H9 (cell line): Measurements from ENCODE around the gene ZFPM1. TPM values are rescaled to one million over a fixed set of nuclear protein-coding genes. Genes with fewer than 3 reads are reported as not detected.

Experiments used
- DNase-seq: peaks from one replicate; pipeline ENCODE4 v3.0.0-alpha.2; 2017
- H2AFZ ChIP-seq: one replicate; pipeline ENCODE4 v1.6.1; 2013; ENCODE audit warnings: mild to moderate bottlenecking, low read length, control low read depth, moderate library complexity
- H2AK5ac ChIP-seq: 2 replicates; pipeline ENCODE4 v1.6.1; 2013; ENCODE audit warnings: low read length, control low read depth, mixed read lengths; ENCODE audit not compliant: insufficient read length
- H2BK120ac ChIP-seq: one replicate; pipeline ENCODE4 v1.6.1; 2013; ENCODE audit warnings: low read depth, mild to moderate bottlenecking, low read length, control low read depth, inconsistent platforms; ENCODE audit not compliant: poor library complexity, severe bottlenecking
- H2BK12ac ChIP-seq: 2 replicates; pipeline ENCODE4 v1.6.1; 2013; ENCODE audit warnings: low read length, control low read depth, mixed read lengths, low read depth; ENCODE audit not compliant: insufficient read length
- H2BK15ac ChIP-seq: 2 replicates; pipeline ENCODE4 v1.6.1; 2013; ENCODE audit warnings: low read depth, low read length, control low read depth
- H2BK20ac ChIP-seq: one replicate; pipeline ENCODE4 v1.6.1; 2013; ENCODE audit warnings: low read depth, mild to moderate bottlenecking, low read length, control low read depth, inconsistent platforms; ENCODE audit not compliant: poor library complexity, severe bottlenecking
- H2BK5ac ChIP-seq: 2 replicates; pipeline ENCODE4 v1.6.1; 2013; ENCODE audit warnings: low read length, control low read depth, mixed read lengths; ENCODE audit not compliant: insufficient read length
- H3K14ac ChIP-seq: 2 replicates; pipeline ENCODE4 v1.6.1; 2013; ENCODE audit warnings: low read length, control low read depth; ENCODE audit not compliant: insufficient read depth
- H3K18ac ChIP-seq: 2 replicates; pipeline ENCODE4 v1.6.1; 2013; ENCODE audit warnings: low read depth, mild to moderate bottlenecking, mixed read lengths, low read length, control low read depth; ENCODE audit not compliant: insufficient read length
- H3K23ac ChIP-seq: 2 replicates; pipeline ENCODE4 v1.6.1; 2013; ENCODE audit warnings: low read length, control low read depth, mixed read lengths, low read depth; ENCODE audit not compliant: insufficient read length
- H3K23me2 ChIP-seq: 2 replicates; pipeline ENCODE4 v1.6.1; 2013; ENCODE audit warnings: low read depth, mild to moderate bottlenecking, mixed read lengths, low read length, control low read depth; ENCODE audit not compliant: insufficient read length, poor library complexity, severe bottlenecking
- H3K27ac ChIP-seq: 2 replicates; pipeline ENCODE4 v1.5.1; 2013; ENCODE audit warnings: low read length, control low read depth, mixed read lengths, low read depth; ENCODE audit not compliant: insufficient read length
- H3K27me3 ChIP-seq: 2 replicates; pipeline ENCODE4 v1.6.1; 2013; ENCODE audit warnings: low read length, control low read depth, inconsistent platforms; ENCODE audit not compliant: insufficient read depth
- H3K4ac ChIP-seq: 2 replicates; pipeline ENCODE4 v1.6.1; 2013; ENCODE audit warnings: low read depth, mild to moderate bottlenecking, control low read depth, inconsistent platforms, low read length, moderate library complexity
- H3K4me1 ChIP-seq: 2 replicates; pipeline ENCODE4 v1.6.1; 2013; ENCODE audit warnings: low read length, control low read depth, inconsistent platforms; ENCODE audit not compliant: insufficient read depth
- H3K4me2 ChIP-seq: 2 replicates; pipeline ENCODE4 v1.6.1; 2013; ENCODE audit warnings: low read length, control low read depth, mixed read lengths; ENCODE audit not compliant: insufficient read length, insufficient read depth
- H3K56ac ChIP-seq: 2 replicates; pipeline ENCODE4 v1.6.1; 2013; ENCODE audit warnings: low read depth, mild to moderate bottlenecking, mixed read lengths, low read length, control low read depth; ENCODE audit not compliant: insufficient read length
- H3K79me1 ChIP-seq: 2 replicates; pipeline ENCODE4 v1.6.1; 2013; ENCODE audit warnings: low read depth, mild to moderate bottlenecking, moderate library complexity, low read length, control low read depth, inconsistent platforms; ENCODE audit not compliant: insufficient read depth, poor library complexity, severe bottlenecking
- H3K79me2 ChIP-seq: 2 replicates; pipeline ENCODE4 v1.6.1; 2013; ENCODE audit warnings: low read length, control low read depth, inconsistent platforms; ENCODE audit not compliant: insufficient read depth
- H3K9ac ChIP-seq: 2 replicates; pipeline ENCODE4 v1.6.1; 2013; ENCODE audit warnings: low read length, control low read depth, mixed read lengths; ENCODE audit not compliant: insufficient read length; ENCODE audit errors: extremely low read depth
- H3K9me3 ChIP-seq: one replicate; pipeline ENCODE4 v1.6.1; 2013; ENCODE audit warnings: low read depth, low read length, inconsistent platforms; ENCODE audit not compliant: control insufficient read depth
- H3T11ph ChIP-seq: one replicate; pipeline ENCODE4 v1.6.1; 2013; ENCODE audit warnings: mild to moderate bottlenecking, low read length, control low read depth, inconsistent platforms
- H4K20me1 ChIP-seq: one replicate; pipeline ENCODE4 v1.6.1; 2013; ENCODE audit not compliant: control insufficient read depth, insufficient read length, insufficient read depth
- H4K5ac ChIP-seq: 2 replicates; pipeline ENCODE4 v1.6.1; 2013; ENCODE audit warnings: low read depth, mild to moderate bottlenecking, mixed read lengths, low read length, control low read depth; ENCODE audit not compliant: insufficient read length
- H4K8ac ChIP-seq: replicated peaks from 2 replicates; pipeline ENCODE4 v1.6.1; 2013; ENCODE audit warnings: low read length, control low read depth, mixed read lengths, low read depth; ENCODE audit not compliant: insufficient read length
- H4K91ac ChIP-seq: 2 replicates; pipeline ENCODE4 v1.6.1; 2013; ENCODE audit warnings: low read depth, mild to moderate bottlenecking, moderate library complexity, mixed read lengths, low read length, control low read depth; ENCODE audit not compliant: insufficient read length
- H3K27ac Mint-ChIP-seq, 3 experiments: 2 replicates in 2 of 3; 3 replicates in 1 of 3; pipeline ENCODE4 v1.8.0; 2020 to 2021; ENCODE audit warnings: mixed read lengths in 3 of 3, mild to moderate bottlenecking in 1 of 3, moderate library complexity in 1 of 3
- H3K27me3 Mint-ChIP-seq: 2 replicates; pipeline ENCODE4 v1.8.0; 2021; ENCODE audit warnings: low read depth, mild to moderate bottlenecking, moderate library complexity, mixed read lengths
- H3K36me3 Mint-ChIP-seq, 3 experiments: 2 replicates in 2 of 3; 3 replicates in 1 of 3; pipeline ENCODE4 v1.8.0; 2020 to 2021; ENCODE audit warnings: low read depth in 3 of 3, mixed read lengths in 3 of 3; ENCODE audit not compliant: insufficient read depth in 1 of 3
- H3K4me1 Mint-ChIP-seq, 2 experiments: 2 replicates each; pipeline ENCODE4 v1.8.0; 2020; ENCODE audit warnings: mixed read lengths in 2 of 2
- H3K4me3 Mint-ChIP-seq, 2 experiments: 2 replicates in 1 of 2; 3 replicates in 1 of 2; pipeline ENCODE4 v1.8.0; 2020 to 2021; ENCODE audit warnings: mild to moderate bottlenecking in 2 of 2, mixed read lengths in 2 of 2, moderate library complexity in 1 of 2
- H3K9me3 Mint-ChIP-seq, 2 experiments: 2 replicates in 1 of 2; 3 replicates in 1 of 2; pipeline ENCODE4 v1.8.0; 2020; ENCODE audit warnings: mild to moderate bottlenecking in 2 of 2, mixed read lengths in 2 of 2, moderate library complexity in 1 of 2
- CTCF ChIP-seq: fragments of 200-600 bp; sonication (generic); conservative IDR thresholded peaks from 3 replicates; pipeline ENCODE4 v1.8.0; 2021; ENCODE audit warnings: antibody characterized with exemption, mild to moderate bottlenecking
- WGBS: extraction: QIAGEN DNeasy Blood & Tissue Kit; methylation state at CpG from one replicate; pipeline ENCODE4 v1.1.7; 2013; ENCODE audit warnings: missing lambda C conversion rate, low lambda C conversion rate, mixed read lengths; ENCODE audit not compliant: insufficient read length; ENCODE audit errors: extremely low coverage; 5-methylcytosine and 5-hydroxymethylcytosine counted together
- total RNA-seq: library from RNA; stranded (reverse); gene quantifications from 2 replicates; pipeline ENCODE4 v1.2.1, GENCODE V29; 2021

ZFPM1 gene
- total RNA-seq, 1 experiment from 2014 or later: 3.6 TPM

GRCh38 chr16:88509749-88510069, 56.6 kb downstream of the ZFPM1 start:
- Mint-ChIP-seq H3K4me1 (peaks cover 2 to 6% of the 10 kb centered on the region in 2 experiments; a peak in 3 of 4 replicates), H3K36me3 (no peaks in the 10 kb centered on the region), H3K27ac (no peak overlapping the region), H3K27me3 (peaks cover 1% of the 10 kb centered on the region), H3K9me3 (no peaks in the 10 kb centered on the region), H3K4me3 (no peak overlapping the region)
- Histone ChIP-seq H3K9ac (no peak overlapping the region), H3K18ac (no peak overlapping the region), H4K91ac (no peak overlapping the region), H2BK120ac (no peak overlapping the region), H3K14ac (no peak overlapping the region), H3K9me3 (no peaks in the 10 kb centered on the region), H2BK12ac (no peak overlapping the region), H3K4me1 (no peaks in the 10 kb centered on the region), H3K56ac (no peak overlapping the region), H2AK5ac (no peak overlapping the region), H3K79me1 (no peaks in the 10 kb centered on the region), H3K23ac (no peak overlapping the region), H3K27ac (no peak overlapping the region), H3K27me3 (no peaks in the 10 kb centered on the region), H4K5ac (no peak overlapping the region), H4K8ac (no peak overlapping the region), H3K4me2 (no peak overlapping the region), H3T11ph (no peak overlapping the region), H2AFZ (no peak overlapping the region), H2BK15ac (no peak overlapping the region), H2BK5ac (no peak overlapping the region), H3K79me2 (no peaks in the 10 kb centered on the region), H3K23me2 (no peaks in the 10 kb centered on the region), H3K4ac (no peak overlapping the region), H4K20me1 (no peaks in the 10 kb centered on the region), H2BK20ac (no peak overlapping the region)
- TF ChIP-seq CTCF: no peak
- WGBS: no CpG with 5 or more reads among the region's 12 CpGs
- DNase-seq: no peak
